Measurements from ENCODE around the gene SLC44A1.

SLC44A1 gene

GRCh38 chr9:105233873-105234272 lies 10.6 kb upstream of the SLC44A1 start:
- Mint-ChIP-seq H3K36me3 (no peaks in the 10 kb centered on the region), H3K27me3 (no peaks in the 10 kb centered on the region), H3K27ac (no peak overlapping the region), H3K4me3 (no peak overlapping the region), H3K4me1 (no peaks in the 10 kb centered on the region), H3K9me3 (no peaks in the 10 kb centered on the region)

GRCh38 chr9:105236261-105236660 lies 8.2 kb upstream of the SLC44A1 start:
- Mint-ChIP-seq H3K36me3 (no peaks in the 10 kb centered on the region), H3K27ac (peak overlapping the region; percentile 30), H3K27me3 (peaks cover 3% of the 10 kb centered on the region)

GRCh38 chr9:105237246-105237645 lies 7.2 kb upstream of the SLC44A1 start:
- Mint-ChIP-seq H3K9me3 (no peaks in the 10 kb centered on the region), H3K27me3 (peaks cover 3% of the 10 kb centered on the region), H3K27ac (no peak overlapping the region), H3K4me1 (no peaks in the 10 kb centered on the region), H3K4me3 (no peak overlapping the region), H3K36me3 (no peaks in the 10 kb centered on the region)

More at GRCh38 chr9:105236261-105236660, 8.2 kb upstream of the SLC44A1 start:
- Mint-ChIP-seq H3K4me3 (no peak overlapping the region), H3K4me1 (no peaks in the 10 kb centered on the region), H3K9me3 (no peaks in the 10 kb centered on the region)

- no peaks in the 10 kb centered on the region for H3K9me3 Mint-ChIP-seq
- H3K27me3 Mint-ChIP-seq = peaks cover 3% of the 10 kb centered on the region
- no peaks in the 10 kb centered on the region for H3K36me3 Mint-ChIP-seq
- H3K4me1 Mint-ChIP-seq = peaks cover 4% of the 10 kb centered on the region
- no peak overlapping the region for H3K4me3 Mint-ChIP-seq
- H3K27ac Mint-ChIP-seq = no peak overlapping the region
Observed at GRCh38 chr9:105238302-105238701, 6.1 kb upstream of the SLC44A1 start.

GRCh38 chr9:105241356-105242043 lies 3.0 kb upstream of the SLC44A1 start:
- Mint-ChIP-seq H3K4me1 (peaks cover 21% of the 10 kb centered on the region), H3K4me3 (no peak overlapping the region), H3K27ac (no peak overlapping the region)

GRCh38 chr9:105242062-105242461 lies 2.4 kb upstream of the SLC44A1 start:
- H3K27me3 Mint-ChIP-seq = peaks cover 3% of the 10 kb centered on the region
- no peaks in the 10 kb centered on the region for H3K36me3 Mint-ChIP-seq
- no peak overlapping the region for H3K27ac Mint-ChIP-seq
- H3K4me3 Mint-ChIP-seq = no peak overlapping the region
- H3K4me1 Mint-ChIP-seq = peaks cover 24% of the 10 kb centered on the region
- no peaks in the 10 kb centered on the region for H3K9me3 Mint-ChIP-seq

More at GRCh38 chr9:105241356-105242043, 3.0 kb upstream of the SLC44A1 start:
- Mint-ChIP-seq H3K36me3 (no peaks in the 10 kb centered on the region), H3K9me3 (no peaks in the 10 kb centered on the region), H3K27me3 (peaks cover 3% of the 10 kb centered on the region)

- Mint-ChIP-seq H3K27ac (no peak overlapping the region), H3K9me3 (no peaks in the 10 kb centered on the region), H3K36me3 (no peaks in the 10 kb centered on the region), H3K27me3 (peaks cover 3% of the 10 kb centered on the region), H3K4me3 (peak overlapping the region; percentile 23), H3K4me1 (peaks cover 24% of the 10 kb centered on the region)
Observed at GRCh38 chr9:105242557-105242956, 1.9 kb upstream of the SLC44A1 start.

GRCh38 chr9:105243015-105243686 lies 1.3 kb upstream of the SLC44A1 start:
- Mint-ChIP-seq H3K4me1 (peaks cover 24% of the 10 kb centered on the region), H3K9me3 (no peaks in the 10 kb centered on the region), H3K27me3 (peaks cover 3% of the 10 kb centered on the region), H3K36me3 (no peaks in the 10 kb centered on the region), H3K27ac (no peak overlapping the region), H3K4me3 (peak overlapping the region; percentile 84)

GRCh38 chr9:105244734-105245028 lies 230 bp downstream of the SLC44A1 start:
- peaks cover 27% of the 10 kb centered on the region for H3K4me1 Mint-ChIP-seq
- H3K27ac Mint-ChIP-seq = no peak overlapping the region
- peak overlapping the region; percentile 94 for H3K4me3 Mint-ChIP-seq
- no peaks in the 10 kb centered on the region for H3K36me3 Mint-ChIP-seq
- peaks cover 3% of the 10 kb centered on the region for H3K27me3 Mint-ChIP-seq
- no peaks in the 10 kb centered on the region for H3K9me3 Mint-ChIP-seq

GRCh38 chr9:105245029-105245890 lies 809 bp downstream of the SLC44A1 start:
- H3K27me3 Mint-ChIP-seq = peaks cover 3% of the 10 kb centered on the region
- H3K27ac Mint-ChIP-seq = peak overlapping the region; percentile 79
- no peaks in the 10 kb centered on the region for H3K36me3 Mint-ChIP-seq
- H3K4me3 Mint-ChIP-seq = peak overlapping the region; percentile 94
- no peaks in the 10 kb centered on the region for H3K9me3 Mint-ChIP-seq
- H3K4me1 Mint-ChIP-seq = peaks cover 27% of the 10 kb centered on the region

GRCh38 chr9:105245891-105246161 lies 1.4 kb downstream of the SLC44A1 start:
- Mint-ChIP-seq H3K27ac (no peak overlapping the region), H3K4me3 (peak overlapping the region; percentile 94), H3K36me3 (no peaks in the 10 kb centered on the region), H3K27me3 (peaks cover 1% of the 10 kb centered on the region), H3K4me1 (peaks cover 27% of the 10 kb centered on the region), H3K9me3 (no peaks in the 10 kb centered on the region)

GRCh38 chr9:105246656-105247173 lies 2.3 kb downstream of the SLC44A1 start:
- no peak overlapping the region for H3K27ac Mint-ChIP-seq
- no peaks in the 10 kb centered on the region for H3K36me3 Mint-ChIP-seq
- no peak overlapping the region for H3K4me3 Mint-ChIP-seq
- H3K4me1 Mint-ChIP-seq = peaks cover 27% of the 10 kb centered on the region
- no peaks in the 10 kb centered on the region for H3K27me3 Mint-ChIP-seq
- no peaks in the 10 kb centered on the region for H3K9me3 Mint-ChIP-seq

GRCh38 chr9:105248691-105249090 lies 4.2 kb downstream of the SLC44A1 start:
- no peak overlapping the region for H3K27ac Mint-ChIP-seq
- no peaks in the 10 kb centered on the region for H3K36me3 Mint-ChIP-seq
- H3K27me3 Mint-ChIP-seq = no peaks in the 10 kb centered on the region
- H3K9me3 Mint-ChIP-seq = no peaks in the 10 kb centered on the region
- H3K4me1 Mint-ChIP-seq = peaks cover 19% of the 10 kb centered on the region
- no peak overlapping the region for H3K4me3 Mint-ChIP-seq

GRCh38 chr9:105251133-105251532 lies 6.7 kb downstream of the SLC44A1 start:
- Mint-ChIP-seq H3K4me1 (peaks cover 10% of the 10 kb centered on the region), H3K4me3 (no peak overlapping the region), H3K36me3 (no peaks in the 10 kb centered on the region), H3K9me3 (no peaks in the 10 kb centered on the region), H3K27ac (peak overlapping the region; percentile 8), H3K27me3 (no peaks in the 10 kb centered on the region)

- H3K27ac Mint-ChIP-seq = no peak overlapping the region
- H3K4me3 Mint-ChIP-seq = no peak overlapping the region
- no peaks in the 10 kb centered on the region for H3K36me3 Mint-ChIP-seq
- peaks cover 3% of the 10 kb centered on the region for H3K4me1 Mint-ChIP-seq
- H3K9me3 Mint-ChIP-seq = no peaks in the 10 kb centered on the region
- no peaks in the 10 kb centered on the region for H3K27me3 Mint-ChIP-seq
Observed at GRCh38 chr9:105251733-105252404, 7.4 kb downstream of the SLC44A1 start.
